NCI-H2196 treated with DMSO at 0.1 percent for 48 hours (cell line): Measurements from ENCODE around the gene EIF4E3.

Source experiments
- DNase-seq: peaks from one replicate; lab custom pipeline; 2025; ENCODE audit not compliant: unreplicated experiment; lab: John Stamatoyannopoulos, UW

The EIF4E3 gene

DNA sequence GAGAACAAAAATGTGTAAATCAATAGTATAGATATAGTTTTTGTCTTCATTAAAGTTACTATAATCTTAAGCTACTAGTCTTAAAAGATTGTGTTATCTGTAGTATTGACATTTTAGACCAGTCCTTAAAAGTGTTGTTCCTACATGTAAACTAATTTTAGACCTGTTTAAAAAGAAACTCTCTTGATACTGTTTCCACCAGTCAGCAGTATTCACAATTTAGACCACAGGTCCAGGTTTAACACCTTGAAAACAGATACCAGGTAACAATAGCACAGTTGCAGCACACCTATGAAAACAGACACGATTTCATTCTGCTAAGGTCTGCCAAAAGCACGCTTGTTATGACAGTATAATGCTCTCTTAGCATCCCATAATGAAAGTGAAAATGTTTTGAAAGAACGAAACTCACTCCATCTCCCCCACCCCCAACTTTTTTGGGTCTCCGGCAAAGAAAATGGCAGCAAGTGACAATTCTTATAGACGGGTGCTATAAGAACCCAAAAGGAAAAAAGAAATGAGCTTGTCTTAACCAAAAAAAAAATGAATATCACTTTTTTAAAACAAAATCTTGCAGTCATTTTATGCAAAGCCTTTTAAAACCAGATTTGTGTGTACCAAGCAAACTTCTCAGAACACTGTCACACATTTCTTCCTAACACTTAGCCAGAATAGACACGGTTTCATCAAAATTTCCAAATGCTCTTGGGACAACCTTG lies 1.6 kb downstream of the EIF4E3 start:
- no peak for DNase-seq

DNA sequence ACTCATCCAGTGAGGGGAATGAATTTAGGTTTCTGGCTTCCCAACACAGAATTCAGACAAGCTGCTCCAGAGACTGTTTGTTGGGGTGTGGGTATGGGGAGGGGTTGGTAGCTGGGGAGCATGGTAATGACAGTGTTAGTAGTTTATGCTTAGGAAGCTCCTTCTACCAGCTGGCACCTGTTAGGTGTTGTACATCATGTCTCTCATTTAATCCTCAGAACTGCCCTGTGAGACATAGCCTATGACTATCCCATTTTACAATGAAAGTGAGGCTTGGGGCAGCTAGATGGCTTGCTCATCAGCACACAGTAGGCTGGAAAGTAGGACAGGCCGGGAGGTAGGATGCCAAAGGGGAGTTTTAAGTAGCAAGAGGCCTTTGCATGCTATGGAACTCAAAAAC lies 2.5 kb downstream of the EIF4E3 start:
- no peak for DNase-seq

DNA sequence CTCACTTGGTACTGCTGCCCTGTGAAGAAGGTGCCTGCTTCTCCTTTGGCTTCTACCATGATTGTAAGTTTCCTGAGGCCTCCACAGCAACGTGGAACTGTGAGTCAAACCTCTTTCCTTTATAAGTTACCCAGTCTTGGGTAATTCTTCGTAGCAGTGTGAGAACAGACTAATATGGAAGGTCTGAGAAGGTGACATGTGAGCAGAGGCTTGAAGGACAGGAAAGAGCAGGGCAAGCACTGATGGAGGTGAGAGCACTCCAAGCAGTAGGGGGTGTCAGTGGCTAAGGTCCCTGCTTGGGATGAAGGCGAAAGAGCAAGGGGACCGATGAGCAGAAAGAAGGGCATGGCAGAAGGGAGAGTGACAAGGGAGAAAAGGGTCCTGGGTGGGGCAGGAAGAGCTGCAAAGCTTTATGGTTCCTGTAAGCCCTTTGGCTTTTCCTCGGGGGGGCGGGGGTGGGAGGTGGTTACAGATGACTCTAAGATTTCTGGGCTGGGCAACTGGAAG lies 3.5 kb downstream of the EIF4E3 start:
- DNase-seq, result no peak

DNA sequence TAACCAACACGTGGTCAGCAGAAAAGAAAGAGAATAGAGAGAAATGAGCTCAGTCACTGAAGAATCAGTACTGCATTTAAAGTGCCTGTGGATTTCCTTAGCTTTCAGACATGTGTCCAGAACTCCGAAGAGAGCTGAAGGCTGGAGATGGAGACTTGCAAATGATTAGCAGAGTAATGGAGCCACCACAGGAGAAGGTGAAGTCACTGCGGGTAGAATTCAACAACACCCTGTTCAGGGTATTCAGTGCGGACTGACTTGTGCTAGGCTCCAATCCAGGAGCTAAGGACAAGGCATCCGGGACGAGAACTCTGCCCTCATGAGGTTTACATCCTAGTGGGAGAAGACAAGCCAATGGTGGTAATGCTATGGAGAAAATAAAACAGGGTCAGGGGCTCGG lies 4.2 kb downstream of the EIF4E3 start:
- no peak for DNase-seq

DNA sequence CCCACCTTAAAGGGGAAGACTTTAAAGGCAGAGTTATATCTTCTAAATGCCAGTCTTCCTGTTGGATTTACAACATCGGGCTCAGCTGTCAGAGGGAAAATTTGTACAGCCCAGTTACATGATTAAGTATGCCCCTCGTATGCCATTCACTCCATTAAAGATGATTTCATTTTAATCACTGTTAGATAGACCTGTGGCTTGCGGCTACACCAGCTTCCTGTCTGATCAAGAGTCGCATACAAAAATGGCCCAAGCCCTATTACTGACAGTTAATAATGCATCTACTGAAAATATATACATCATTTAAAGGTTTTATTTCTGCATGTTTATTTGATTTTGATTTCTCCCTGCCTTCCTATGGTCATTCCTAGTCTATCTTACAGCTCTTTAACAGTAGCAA lies 7.1 kb downstream of the EIF4E3 start:
- no peak for DNase-seq

DNA sequence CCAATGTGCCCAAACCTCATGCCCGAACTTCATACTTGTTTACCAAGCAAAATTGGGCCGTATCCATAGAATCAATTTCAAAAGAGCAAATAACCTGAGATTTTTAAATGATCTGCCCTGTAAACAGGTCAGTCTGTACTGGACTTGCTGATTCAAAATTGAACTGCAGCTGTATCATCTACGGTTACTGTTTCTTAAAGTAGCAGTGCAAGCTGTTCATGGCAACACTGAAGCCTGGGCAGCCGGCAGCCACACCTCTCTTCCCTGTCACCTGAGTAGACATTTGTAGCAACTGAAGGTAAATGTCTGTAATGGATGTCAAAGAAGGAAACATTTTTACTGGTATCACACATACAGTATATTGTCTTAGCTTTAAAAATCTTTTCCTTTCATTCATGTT lies 10.6 kb downstream of the EIF4E3 start:
- no peak for DNase-seq

DNA sequence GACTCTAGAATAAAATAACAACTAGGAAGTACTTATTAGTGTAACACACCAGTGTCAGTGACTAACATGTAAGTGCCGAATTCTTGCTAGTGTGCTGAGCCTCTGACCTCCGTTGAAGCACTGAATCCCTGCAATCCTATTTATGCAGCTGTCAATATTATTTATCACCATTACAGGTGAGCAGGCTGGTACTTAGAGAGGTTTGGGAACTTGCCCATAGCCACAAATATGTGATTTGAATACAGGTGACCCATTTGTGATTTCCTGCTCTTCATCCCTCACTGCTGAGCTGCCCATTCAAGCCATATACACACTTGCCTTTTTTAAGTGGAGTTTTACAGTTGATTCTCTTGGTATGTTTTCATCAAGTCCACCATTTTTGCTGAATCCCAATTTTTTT lies 12.2 kb downstream of the EIF4E3 start:
- peak; percentile 62 for DNase-seq

DNA sequence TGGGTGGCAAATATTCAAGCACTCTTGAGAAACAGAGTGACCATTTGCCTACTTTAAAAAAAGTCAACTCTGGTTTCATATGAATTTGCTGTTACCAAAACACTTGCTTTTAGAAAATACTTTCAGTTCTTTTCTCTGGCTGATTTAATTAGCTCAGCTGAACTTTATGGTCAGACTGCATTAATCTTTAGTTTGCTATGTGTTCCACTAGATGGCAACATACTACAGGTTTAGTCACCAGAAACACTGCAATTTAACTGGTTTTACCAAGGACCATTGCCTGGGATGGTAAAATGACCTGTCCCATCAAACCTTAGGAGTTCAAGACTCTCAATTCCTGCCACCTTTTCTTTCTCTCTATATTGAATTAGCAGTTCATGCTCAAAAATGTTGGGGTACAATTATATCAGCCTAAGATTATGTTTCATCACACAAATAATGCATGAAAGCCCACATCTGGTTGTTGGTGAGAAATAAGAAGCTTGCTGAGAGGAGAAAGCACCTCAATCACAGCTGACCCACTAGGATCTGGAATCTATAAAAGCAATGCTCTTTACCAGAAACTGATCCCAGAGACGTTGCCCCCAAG lies 14.2 kb downstream of the EIF4E3 start:
- DNase-seq, result peak; percentile 18

DNA sequence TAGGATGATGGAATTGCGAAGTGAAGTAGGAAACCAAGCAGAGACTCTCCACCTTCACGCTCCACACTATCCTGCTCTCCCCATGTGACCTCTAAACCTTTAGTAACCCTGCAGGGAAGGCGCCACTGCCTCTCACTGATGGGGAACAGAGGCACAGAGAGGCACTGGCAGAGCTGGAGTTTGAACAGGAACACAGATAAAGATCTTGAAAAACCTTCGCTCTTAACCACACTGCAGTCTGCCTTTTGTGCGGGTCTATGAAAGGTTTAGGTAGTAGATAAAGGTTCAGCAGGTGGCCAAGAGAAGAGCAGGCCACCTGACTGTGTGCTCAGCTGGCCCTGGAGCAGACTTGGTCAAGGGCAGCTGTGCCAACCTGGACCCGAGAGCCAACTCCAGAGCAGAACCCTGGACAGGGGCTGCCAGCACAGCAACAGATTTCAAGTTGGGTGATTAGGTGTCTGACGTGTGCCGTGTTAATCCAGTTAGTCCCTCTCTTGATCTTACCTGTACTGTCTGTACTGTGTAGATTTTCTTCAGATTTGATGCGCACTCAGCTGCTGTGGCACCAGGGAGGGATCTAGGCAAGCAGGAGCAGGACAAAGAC lies 15.2 kb downstream of the EIF4E3 start:
- DNase-seq, result peak; percentile 3

DNA sequence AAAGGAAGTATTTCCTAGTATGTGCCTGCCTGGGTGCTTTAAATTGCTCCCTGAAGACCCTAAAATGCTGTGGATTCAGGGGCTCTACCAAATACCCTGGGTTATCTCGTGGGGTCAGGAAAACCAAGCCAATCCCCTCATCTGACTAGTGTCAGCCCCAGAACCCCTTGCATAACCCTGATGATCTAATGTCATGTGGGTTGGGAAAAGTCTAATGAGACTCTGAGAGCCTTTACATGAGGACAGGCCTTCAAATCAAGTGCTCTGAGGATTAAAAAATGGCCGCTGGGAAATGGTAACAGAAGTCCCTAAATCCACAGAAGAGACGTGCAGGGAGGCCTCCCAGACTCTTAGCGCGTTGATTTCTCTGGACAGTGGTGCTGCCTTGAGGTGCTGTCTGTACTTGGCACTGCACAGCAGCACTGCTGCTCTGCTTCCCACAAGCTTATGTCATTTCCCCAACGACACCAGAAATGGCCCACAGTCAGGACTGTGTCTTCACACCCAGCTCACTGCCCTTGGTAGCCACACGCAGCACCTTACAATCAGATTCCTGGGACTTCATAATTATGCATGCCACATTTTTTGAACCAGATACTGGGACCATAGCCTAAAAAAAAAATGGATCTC lies 16.6 kb downstream of the EIF4E3 start:
- no peak for DNase-seq

DNA sequence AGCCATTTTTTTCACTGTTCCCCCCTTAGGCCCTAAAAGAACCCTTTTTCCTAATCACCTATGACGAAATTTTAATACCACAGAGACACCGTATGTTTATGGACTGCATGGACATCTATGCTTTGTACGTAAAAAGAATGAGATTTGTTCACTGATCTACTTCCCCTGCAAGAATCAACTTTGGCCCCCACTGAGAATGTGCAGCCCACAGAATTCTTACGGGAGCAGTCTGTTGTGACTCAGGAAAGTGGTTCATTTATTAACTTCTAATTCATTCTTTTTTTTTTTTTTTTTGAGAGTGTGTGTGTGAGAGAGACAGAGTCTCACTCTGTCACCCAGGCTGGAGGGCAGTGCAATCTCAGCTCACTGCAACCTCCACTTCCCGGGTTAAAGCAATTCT lies 17.6 kb downstream of the EIF4E3 start:
- DNase-seq, result no peak

DNA sequence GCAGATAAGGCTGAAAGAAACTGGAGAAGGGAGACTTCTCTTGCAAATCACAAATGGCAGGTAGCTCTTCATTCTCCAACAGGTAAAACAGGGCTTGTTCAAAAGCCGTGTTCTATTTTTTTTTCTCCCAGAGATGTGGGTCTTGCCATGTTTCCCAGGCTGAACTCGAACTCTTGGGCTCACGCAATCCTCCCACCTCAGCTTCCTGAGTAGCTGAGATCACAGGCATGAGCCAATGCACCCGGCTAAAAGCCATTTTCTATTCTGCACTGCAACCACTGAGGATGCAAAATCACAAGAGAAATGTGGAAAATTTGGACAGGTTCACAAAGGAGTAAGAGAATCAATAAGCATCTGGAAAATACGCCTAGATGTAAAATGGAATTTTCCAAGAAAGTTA lies 19.5 kb downstream of the EIF4E3 start:
- DNase-seq, result no peak

DNA sequence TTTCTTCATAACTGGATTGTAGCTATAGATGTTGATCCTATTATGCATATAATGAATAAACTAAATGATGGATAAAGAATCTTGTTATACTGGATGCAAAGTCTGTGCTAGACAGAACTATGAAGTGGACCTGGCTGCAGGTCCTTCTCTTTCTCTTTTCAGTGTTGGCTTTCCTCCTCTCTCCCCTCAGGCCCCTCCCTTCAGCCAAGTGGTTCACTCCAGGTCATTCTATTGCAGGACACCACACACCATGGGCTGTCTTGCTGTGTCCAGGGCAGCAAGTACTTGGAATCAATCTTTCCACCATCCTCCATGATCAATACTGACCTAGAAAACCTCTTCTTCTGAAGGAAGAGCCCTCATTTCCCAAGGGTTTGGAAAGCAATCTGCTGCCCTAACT lies 20.3 kb downstream of the EIF4E3 start:
- no peak for DNase-seq

DNA sequence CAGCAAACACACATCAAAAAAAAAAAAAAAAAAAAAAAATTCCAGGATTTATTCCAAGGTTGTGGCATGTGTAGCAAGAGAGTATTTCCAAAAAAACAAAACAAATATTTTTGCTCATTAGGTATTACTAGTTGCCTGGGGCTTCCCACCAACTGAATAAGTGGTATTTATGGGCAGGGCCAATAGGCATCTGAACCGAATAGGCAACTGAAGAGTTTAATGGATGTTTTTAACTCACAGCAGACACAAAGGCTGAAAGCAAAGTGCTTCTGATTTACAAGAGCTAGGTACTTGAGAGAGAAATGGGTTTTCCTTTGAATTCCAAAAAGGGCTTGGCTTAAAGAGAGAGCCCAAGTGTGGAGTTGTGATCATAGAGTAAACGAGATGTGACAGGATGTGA lies 21.4 kb downstream of the EIF4E3 start:
- no peak for DNase-seq

DNA sequence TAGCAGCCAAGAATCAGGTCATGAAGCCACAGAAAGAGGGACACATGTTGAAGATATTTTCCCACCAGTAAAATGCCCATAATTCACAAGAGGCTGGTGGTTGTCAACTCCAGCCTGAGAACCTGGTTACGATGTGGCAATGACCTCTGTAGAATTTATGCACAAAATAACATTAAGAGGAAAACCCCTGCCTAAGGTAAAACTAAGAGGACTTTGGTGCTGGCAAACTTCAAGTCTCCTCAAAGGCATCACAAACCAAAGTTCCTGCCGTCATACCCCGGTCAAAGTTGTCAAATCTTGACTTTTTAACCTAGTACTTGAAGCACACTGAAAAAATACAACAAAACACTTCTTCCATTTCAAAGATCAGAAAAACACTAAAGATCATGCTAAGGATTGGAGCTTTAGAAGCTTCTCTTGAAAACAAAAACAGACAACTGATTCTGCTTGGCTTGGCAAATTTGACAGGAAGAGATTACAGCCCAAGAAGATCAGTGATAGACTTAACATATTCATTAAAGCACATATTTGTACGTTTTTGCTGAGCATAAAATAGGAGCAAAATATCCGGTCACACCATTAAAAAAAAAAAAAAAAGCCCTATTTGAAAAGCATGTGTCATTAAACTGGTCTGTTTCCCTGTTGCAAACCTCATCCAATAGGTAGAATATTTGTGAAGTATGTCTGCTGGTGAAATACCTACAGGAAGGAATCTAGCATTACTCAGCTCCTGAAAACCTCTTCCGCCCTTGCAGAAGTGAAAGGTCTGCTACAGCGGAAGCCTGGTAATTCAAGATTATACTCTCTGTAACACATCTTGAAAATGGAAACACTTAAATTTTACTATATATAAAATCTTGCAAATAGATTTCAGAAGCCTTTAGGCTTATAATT lies 22.8 kb downstream of the EIF4E3 start:
- DNase-seq, result no peak

DNA sequence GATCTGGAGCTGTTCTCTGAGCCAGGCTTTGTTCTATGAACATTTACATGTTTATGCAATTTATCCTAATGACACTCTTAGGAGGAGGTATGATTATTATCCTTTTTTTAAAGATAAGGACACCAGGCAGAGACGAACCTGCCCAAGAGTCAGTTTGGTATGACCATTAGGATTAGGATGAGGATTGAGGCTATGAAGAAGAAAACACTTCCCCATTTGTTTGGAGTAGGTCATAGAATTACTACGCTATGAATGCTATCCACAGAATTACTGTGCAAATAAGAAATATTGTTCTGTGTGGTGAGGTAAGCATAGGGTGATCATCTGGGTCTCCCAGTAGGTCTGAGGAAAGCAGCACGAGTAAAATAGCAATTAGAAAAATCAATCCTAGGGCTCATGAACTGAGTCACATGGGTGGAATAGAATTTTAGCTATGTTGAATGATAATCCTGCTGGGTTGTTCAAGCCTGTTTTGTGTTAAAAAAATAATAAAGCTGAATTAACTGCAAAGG lies 23.9 kb downstream of the EIF4E3 start:
- no peak for DNase-seq

DNA sequence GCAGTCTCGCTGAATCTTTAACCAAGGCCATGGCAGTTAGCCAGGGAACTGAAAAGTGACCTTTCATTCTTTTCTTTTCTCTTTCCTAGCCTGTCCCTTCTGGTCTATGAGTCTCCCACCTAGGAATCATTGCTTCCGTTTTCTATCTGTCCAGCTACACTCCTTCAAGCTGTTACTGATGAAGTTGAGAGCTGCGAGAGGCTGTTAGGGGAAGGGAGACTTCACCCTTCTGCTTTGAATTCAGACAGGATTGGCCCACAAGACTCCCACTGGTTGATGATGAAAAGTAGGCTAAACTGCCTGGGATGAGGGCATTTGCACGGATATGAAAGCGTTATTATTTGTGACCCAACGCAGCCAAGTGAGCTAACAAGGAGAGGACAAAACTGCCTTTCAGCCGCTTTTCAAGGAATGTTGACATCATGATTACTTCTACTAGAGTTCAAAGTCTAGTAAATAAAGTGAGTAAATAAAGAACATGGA lies 30.2 kb downstream of the EIF4E3 start:
- no peak for DNase-seq

DNA sequence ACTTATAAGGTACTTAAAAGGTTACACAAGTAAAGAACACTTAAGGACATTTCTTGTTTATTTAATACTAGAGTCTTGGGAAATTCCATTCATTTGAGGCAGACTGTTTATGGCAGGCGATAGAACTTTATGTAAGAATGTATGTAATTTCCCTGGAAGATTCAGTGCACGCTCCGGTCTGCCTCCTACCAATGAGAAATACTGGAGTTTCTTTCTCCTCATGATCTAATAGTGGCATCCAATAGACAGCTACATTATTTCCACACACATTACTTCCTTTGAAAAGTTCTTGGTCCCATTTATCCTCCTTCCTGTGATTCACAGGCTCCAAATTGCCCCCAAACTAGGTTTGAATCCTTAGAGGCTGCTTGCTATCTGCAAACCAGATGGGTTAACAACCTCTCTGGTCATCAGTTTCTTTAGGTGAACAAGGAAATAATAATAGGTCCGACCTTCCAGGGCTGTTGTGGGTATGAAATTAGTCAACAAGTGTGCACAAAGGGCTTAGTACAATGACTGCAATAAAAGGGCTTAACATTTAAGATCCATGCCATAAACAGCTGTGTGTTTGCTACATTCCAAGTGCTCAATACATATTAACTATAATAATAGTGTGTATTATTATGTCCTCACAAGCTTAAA lies 30.7 kb downstream of the EIF4E3 start:
- no peak for DNase-seq

DNA sequence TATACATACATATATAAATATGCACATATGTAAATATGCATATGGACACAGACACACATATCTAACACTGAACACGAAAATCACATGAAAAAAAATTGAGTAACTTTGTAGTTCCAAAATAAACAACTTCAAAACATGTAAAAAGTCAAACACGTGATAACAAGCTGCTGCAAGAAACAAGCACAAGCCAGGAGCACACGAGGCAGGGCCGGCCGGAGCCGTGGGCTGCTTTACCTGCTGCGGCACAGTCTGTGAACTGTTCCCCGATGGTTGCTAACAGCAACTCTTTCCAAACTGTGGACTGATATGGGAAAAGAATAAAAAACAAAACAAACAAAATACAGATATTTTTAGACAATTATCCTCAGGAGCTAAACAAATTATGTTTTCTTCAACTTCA lies 31.6 kb downstream of the EIF4E3 start:
- DNase-seq, result no peak

DNA sequence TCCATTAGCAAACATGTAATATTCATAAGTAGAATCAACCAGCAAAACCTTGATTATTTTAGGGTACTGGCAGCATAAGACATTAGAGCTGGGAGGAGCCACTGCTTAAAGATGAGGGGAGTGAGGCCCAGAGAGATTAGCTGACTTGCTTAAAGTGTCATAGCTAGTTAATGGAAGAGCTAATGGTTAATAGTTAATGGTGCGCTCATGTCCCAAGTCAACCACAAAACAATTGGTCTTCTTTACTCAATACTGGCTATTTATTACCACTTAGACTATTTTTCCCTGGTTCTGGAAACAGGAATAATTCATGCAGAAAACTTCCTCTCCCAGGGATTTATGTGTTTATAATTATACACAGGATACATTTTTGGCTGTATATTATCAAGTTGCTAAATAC lies 33.1 kb downstream of the EIF4E3 start:
- no peak for DNase-seq
